Measurements from ENCODE around the gene MGA. TPM values are rescaled to one million over a fixed set of nuclear protein-coding genes. Genes with fewer than 3 reads are reported as not detected.

Gene MGA
- total and polyA plus RNA-seq, 4 experiments from 2014 or later, result 6.6 to 74.9 (median 45.4) TPM

DNA sequence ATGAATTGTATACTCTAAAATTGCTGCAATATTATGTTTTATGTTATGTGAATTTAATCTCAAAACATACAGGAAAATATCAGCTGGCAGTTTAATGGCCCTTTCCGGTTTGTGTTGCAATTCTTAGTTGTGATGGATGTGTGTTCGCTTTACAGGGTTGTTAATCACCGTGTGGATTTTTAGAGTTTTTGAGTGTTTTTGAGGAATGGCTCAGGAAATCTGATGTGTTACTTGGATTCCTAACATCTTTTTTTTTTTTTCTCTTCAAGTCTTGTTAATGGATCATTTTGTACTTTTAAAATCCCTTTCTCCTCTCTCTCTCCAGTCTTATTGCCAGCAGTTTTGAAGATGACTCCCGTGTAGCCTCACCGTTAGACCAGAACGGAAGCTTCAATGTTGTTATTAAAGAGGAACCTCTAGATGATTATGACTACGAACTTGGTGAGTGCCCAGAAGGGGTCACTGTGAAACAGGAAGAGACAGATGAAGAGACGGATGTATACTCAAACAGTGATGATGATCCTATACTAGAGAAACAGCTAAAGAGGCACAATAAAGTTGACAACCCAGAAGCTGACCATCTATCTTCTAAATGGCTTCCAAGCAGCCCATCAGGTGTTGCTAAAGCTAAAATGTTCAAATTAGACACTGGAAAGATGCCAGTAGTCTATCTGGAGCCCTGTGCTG is 35.7 kb downstream of the MGA start:
- POLR2A ChIA-PET (ENCODE audit: partially characterized antibody), result interaction anchor here (0.8 to 2.0 kb wide), 4 partner anchors 13 to 138 kb away, joined by 3 to 20 read pairs (median 5); partner anchors contain the start of gene MGA
- DNase-seq, result peak; percentile 45 to 67 (median 52)
- H3K4me3 ChIP-seq (ENCODE audit: low read length in 2 of 2), result no peak overlapping the region

DNA sequence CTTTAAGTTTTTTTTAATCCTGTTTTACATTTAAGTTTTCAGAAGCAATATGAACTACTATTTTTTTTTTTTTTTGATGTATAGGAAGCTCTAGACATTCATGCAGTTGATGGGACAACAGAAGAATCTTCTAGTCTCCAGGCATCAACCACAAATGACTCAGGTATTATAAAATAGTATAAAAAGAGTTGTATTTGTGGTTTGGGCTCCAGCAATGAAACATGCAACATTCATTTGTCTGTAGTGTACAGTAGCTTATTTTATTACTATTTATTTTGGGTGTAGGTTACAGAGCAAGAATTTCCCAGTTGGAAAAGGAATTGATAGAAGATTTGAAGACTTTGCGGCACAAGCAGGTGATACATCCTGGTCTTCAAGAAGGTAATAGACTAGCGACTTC is 38.6 kb downstream of the MGA start:
- no peak overlapping the region for H3K27ac ChIP-seq (ENCODE audit: low read depth, low read length)
- H3K9me3 ChIP-seq (ENCODE audit: control insufficient read depth in 1 of 2, low read length in 2 of 2), result no peaks in the 10 kb centered on the region
- H3K36me3 Mint-ChIP-seq, result peaks cover 28 to 45% of the 10 kb centered on the region in 2 donors
- H3K4me3 Mint-ChIP-seq, result no peak overlapping the region
- peaks cover 16% of the 10 kb centered on the region for H3K36me3 ChIP-seq (ENCODE audit: insufficient read depth, low read length)
- peaks cover 13% of the 10 kb centered on the region for H3K4me1 ChIP-seq (ENCODE audit: insufficient read depth, low read length)
- peak overlapping the region in 1 of 7 donors; percentile 18 for H3K27ac Mint-ChIP-seq
- no peaks in the 10 kb centered on the region for H3K27me3 Mint-ChIP-seq
- no peaks in the 10 kb centered on the region for H3K9me3 Mint-ChIP-seq
- ChIA-PET CTCF (ENCODE audit: partially characterized antibody) (interaction anchor here (0.9 to 1.2 kb wide), 6 partner anchors 27 to 206 kb away, joined by 3 to 7 read pairs (median 5); partner anchors contain the start of gene MAPKBP1), POLR2A (ENCODE audit: partially characterized antibody) (no interaction called here)
- no peaks in the 10 kb centered on the region for H3K27me3 ChIP-seq (ENCODE audit: insufficient read depth, low read length)
- intact Hi-C loops (cut with micrococcal nuclease), result loop anchor here (10.0 kb wide), 1 partner anchor 144 kb away; the partner anchor contains the start of gene TYRO3
- no peak for DNase-seq
- peaks cover 22 to 33% (median 27%) of the 10 kb centered on the region in 4 donors for H3K4me1 Mint-ChIP-seq
- no peak overlapping the region for H3K4me3 ChIP-seq (ENCODE audit: low read length in 2 of 2)

More for the DNA sequence above, 35.7 kb downstream of the MGA start:
- Histone ChIP-seq H3K27me3 (ENCODE audit: insufficient read depth, low read length) (no peaks in the 10 kb centered on the region), H3K4me1 (ENCODE audit: insufficient read depth, low read length) (peaks cover 23% of the 10 kb centered on the region), H3K27ac (ENCODE audit: low read depth, low read length) (peak overlapping the region; percentile 11), H3K9me3 (ENCODE audit: control insufficient read depth in 1 of 2, low read length in 2 of 2) (no peaks in the 10 kb centered on the region), H3K36me3 (ENCODE audit: insufficient read depth, low read length) (peaks cover 16% of the 10 kb centered on the region)
- CTCF ChIA-PET (ENCODE audit: partially characterized antibody), result interaction anchor here (0.6 to 3.1 kb wide), 16 partner anchors 9 to 349 kb away, joined by 3 to 15 read pairs (median 4); partner anchors contain the start of genes MAPKBP1 and MGA
- H3K9me3 Mint-ChIP-seq, result no peaks in the 10 kb centered on the region
- H3K27ac Mint-ChIP-seq, result peak overlapping the region; percentile 6 to 92 (median 77)
- no peaks in the 10 kb centered on the region for H3K27me3 Mint-ChIP-seq
- H3K4me1 Mint-ChIP-seq, result peaks cover 34 to 54% (median 44%) of the 10 kb centered on the region in 4 donors
- intact Hi-C loops (cut with micrococcal nuclease), result loop anchor here (1.0 to 10.0 kb wide), 3 partner anchors 115 to 208 kb away; partner anchors contain the start of gene TYRO3
- H3K4me3 Mint-ChIP-seq, result peak overlapping the region; percentile 2 to 73 (median 54)
- H3K36me3 Mint-ChIP-seq, result peaks cover 20 to 30% of the 10 kb centered on the region in 2 donors

DNA sequence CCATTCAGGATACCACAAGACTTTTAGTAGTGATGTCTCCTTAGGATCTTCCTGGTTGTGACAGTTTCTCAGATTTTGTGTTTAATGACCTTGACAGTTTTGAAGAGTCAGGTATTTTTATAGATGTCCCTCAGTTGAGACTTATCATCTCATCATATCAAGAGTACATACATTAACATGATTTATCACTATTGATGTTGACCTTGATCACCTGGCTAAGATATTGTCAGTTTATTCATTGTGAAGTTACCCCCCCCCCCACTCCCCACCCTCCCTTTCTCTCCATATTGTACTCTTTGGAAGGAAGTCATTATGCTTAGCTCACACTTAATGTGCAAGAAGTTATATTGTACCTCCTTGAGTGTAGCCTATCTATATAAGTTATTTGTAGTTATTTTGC is 42.9 kb downstream of the MGA start:
- Histone ChIP-seq H3K36me3 (ENCODE audit: insufficient read depth, low read length) (peaks cover 16% of the 10 kb centered on the region), H3K4me3 (ENCODE audit: low read length in 2 of 2) (no peak overlapping the region), H3K9me3 (ENCODE audit: control insufficient read depth in 1 of 2, low read length in 2 of 2) (no peaks in the 10 kb centered on the region), H3K27ac (ENCODE audit: low read depth, low read length) (no peak overlapping the region), H3K27me3 (ENCODE audit: insufficient read depth, low read length) (no peaks in the 10 kb centered on the region), H3K4me1 (ENCODE audit: insufficient read depth, low read length) (no peaks in the 10 kb centered on the region)
- Mint-ChIP-seq H3K36me3 (peaks cover 30 to 44% of the 10 kb centered on the region in 2 donors), H3K4me3 (no peak overlapping the region), H3K9me3 (no peaks in the 10 kb centered on the region), H3K27ac (no peak overlapping the region), H3K4me1 (peaks cover 8 to 11% (median 9%) of the 10 kb centered on the region in 4 donors), H3K27me3 (no peaks in the 10 kb centered on the region)
- ChIA-PET CTCF (ENCODE audit: partially characterized antibody) (no interaction called here), POLR2A (ENCODE audit: partially characterized antibody) (no interaction called here)
- intact Hi-C loops (cut with micrococcal nuclease), result no loop called here
- DNase-seq, result no peak

DNA sequence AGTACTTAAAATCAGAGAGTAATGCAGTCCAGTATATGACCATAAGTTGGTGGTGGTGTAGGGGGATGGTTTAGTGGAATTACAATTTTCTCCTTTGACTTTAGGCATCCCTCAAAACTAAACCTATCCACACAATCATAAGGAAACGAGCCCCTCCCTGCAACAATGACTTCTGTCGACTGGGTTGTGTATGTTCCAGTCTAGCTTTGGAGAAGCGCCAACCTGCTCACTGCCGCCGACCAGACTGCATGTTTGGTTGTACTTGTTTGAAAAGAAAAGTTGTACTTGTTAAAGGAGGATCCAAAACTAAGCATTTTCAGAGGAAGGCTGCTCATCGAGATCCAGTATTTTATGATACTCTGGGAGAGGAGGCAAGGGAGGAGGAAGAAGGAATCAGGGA is 52.8 kb downstream of the MGA start:
- Mint-ChIP-seq H3K4me1 (peaks cover 0 to 3% (median under 1%) of the 10 kb centered on the region in 4 donors), H3K36me3 (peaks cover 35 to 44% of the 10 kb centered on the region in 2 donors), H3K27me3 (no peaks in the 10 kb centered on the region), H3K9me3 (no peaks in the 10 kb centered on the region), H3K4me3 (no peak overlapping the region), H3K27ac (peak overlapping the region in 1 of 7 donors; percentile 67)
- intact Hi-C loops (cut with micrococcal nuclease), result no loop called here
- DNase-seq, result no peak
- no peak overlapping the region for H3K27ac ChIP-seq (ENCODE audit: low read depth, low read length)
- H3K9me3 ChIP-seq (ENCODE audit: control insufficient read depth in 1 of 2, low read length in 2 of 2), result no peaks in the 10 kb centered on the region
- no peak overlapping the region for H3K4me3 ChIP-seq (ENCODE audit: low read length in 2 of 2)
- ChIA-PET CTCF (ENCODE audit: partially characterized antibody) (interaction anchor here (0.5 kb wide), 1 partner anchor 113 kb away, joined by 3 read pairs; no protein-coding TSS in a partner anchor), POLR2A (ENCODE audit: partially characterized antibody) (no interaction called here)
- H3K27me3 ChIP-seq (ENCODE audit: insufficient read depth, low read length), result no peaks in the 10 kb centered on the region
- H3K4me1 ChIP-seq (ENCODE audit: insufficient read depth, low read length), result no peaks in the 10 kb centered on the region
- H3K36me3 ChIP-seq (ENCODE audit: insufficient read depth, low read length), result peaks cover 26% of the 10 kb centered on the region

DNA sequence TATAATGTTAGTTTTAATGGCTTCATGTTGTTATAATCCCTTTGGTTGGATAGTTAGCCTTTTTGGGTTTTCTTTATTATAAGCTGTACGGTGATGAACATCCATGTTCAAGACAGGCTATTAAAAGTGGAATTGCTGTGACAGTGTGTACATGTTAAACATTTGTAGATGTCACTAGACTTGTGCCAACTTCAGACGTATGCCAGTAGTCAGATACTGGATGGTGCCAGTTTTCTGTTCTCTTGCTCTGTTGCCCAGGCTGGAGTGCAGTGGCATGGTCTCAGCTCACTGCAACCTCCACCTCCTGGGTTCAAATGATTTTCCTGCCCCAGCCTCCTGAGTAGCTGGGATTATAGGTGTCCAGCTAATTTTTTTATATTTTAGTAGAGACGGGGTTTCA is 54.1 kb downstream of the MGA start:
- intact Hi-C loops (cut with micrococcal nuclease), result no loop called here
- Histone ChIP-seq H3K9me3 (ENCODE audit: control insufficient read depth in 1 of 2, low read length in 2 of 2) (no peaks in the 10 kb centered on the region), H3K27ac (ENCODE audit: low read depth, low read length) (no peak overlapping the region), H3K36me3 (ENCODE audit: insufficient read depth, low read length) (peaks cover 26% of the 10 kb centered on the region), H3K4me1 (ENCODE audit: insufficient read depth, low read length) (no peaks in the 10 kb centered on the region), H3K4me3 (ENCODE audit: low read length in 2 of 2) (no peak overlapping the region), H3K27me3 (ENCODE audit: insufficient read depth, low read length) (no peaks in the 10 kb centered on the region)
- DNase-seq, result no peak
- H3K36me3 Mint-ChIP-seq, result peaks cover 37 to 42% of the 10 kb centered on the region in 2 donors
- no peaks in the 10 kb centered on the region for H3K27me3 Mint-ChIP-seq
- POLR2A ChIA-PET (ENCODE audit: partially characterized antibody), result no interaction called here
- no peaks in the 10 kb centered on the region for H3K9me3 Mint-ChIP-seq
- peaks cover 0 to 3% (median under 1%) of the 10 kb centered on the region in 4 donors for H3K4me1 Mint-ChIP-seq
- no peak overlapping the region for H3K27ac Mint-ChIP-seq
- CTCF ChIA-PET (ENCODE audit: partially characterized antibody), result interaction anchor here (0.6 to 1.4 kb wide), 2 partner anchors 45 to 156 kb away, joined by 3 to 4 read pairs; no protein-coding TSS in a partner anchor
- no peak overlapping the region for H3K4me3 Mint-ChIP-seq

DNA sequence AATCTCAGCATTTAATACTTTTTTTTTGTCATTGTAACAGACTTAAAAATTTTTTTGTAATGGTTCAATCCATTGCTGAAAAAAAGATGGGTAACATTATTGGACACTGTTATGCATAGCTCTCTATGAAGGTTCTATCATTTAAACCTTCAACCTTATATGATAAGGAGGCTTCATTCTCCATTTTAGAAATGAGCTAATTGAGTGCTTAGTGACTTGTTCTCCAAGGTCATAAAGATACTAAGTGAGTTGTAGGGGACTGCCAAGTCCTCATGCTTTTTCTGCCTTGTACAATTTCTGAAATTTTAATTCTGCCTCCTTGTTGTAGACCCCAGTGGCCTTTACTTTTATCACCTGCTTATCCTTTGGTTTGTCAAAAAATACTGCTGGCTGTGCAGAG is 56.7 kb downstream of the MGA start:
- peaks cover 18 to 25% of the 10 kb centered on the region in 2 donors for H3K36me3 Mint-ChIP-seq

DNA sequence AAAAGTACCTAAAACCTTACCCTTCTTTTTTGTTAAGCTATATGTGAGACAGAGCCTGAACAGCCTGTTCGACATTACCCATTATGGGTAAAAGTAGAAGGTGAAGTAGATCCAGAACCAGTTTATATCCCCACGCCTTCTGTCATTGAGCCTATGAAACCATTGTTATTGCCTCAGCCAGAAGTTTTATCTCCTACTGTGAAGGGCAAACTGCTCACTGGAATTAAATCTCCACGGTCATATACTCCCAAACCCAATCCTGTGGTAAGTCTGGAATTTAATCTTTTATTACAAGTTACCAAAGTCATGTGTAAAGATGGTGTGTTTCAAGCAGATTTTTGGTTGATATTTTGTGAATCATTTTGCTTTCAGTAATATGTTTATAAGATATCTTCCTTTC is 66.9 kb downstream of the MGA start:
- Histone ChIP-seq H3K36me3 (ENCODE audit: insufficient read depth, low read length) (peaks cover 17% of the 10 kb centered on the region), H3K9me3 (ENCODE audit: control insufficient read depth in 1 of 2, low read length in 2 of 2) (no peaks in the 10 kb centered on the region), H3K4me1 (ENCODE audit: insufficient read depth, low read length) (no peaks in the 10 kb centered on the region), H3K27me3 (ENCODE audit: insufficient read depth, low read length) (no peaks in the 10 kb centered on the region), H3K4me3 (ENCODE audit: low read length in 2 of 2) (no peak overlapping the region), H3K27ac (ENCODE audit: low read depth, low read length) (no peak overlapping the region)
- Mint-ChIP-seq H3K27ac (no peak overlapping the region), H3K27me3 (no peaks in the 10 kb centered on the region), H3K36me3 (peaks cover 11 to 30% of the 10 kb centered on the region in 2 donors), H3K4me1 (peaks cover 0 to 8% (median 1%) of the 10 kb centered on the region in 4 donors), H3K4me3 (no peak overlapping the region), H3K9me3 (no peaks in the 10 kb centered on the region)
- CTCF ChIA-PET (ENCODE audit: partially characterized antibody), result interaction anchor here (1.4 kb wide), 1 partner anchor 169 kb away, joined by 4 read pairs; no protein-coding TSS in a partner anchor
- POLR2A ChIA-PET (ENCODE audit: partially characterized antibody), result no interaction called here
- DNase-seq, result no peak
- intact Hi-C loops (cut with micrococcal nuclease), result no loop called here

More for the DNA sequence above, 56.7 kb downstream of the MGA start:
- Histone ChIP-seq H3K36me3 (ENCODE audit: insufficient read depth, low read length) (peaks cover 12% of the 10 kb centered on the region), H3K4me1 (ENCODE audit: insufficient read depth, low read length) (no peaks in the 10 kb centered on the region), H3K27me3 (ENCODE audit: insufficient read depth, low read length) (no peaks in the 10 kb centered on the region), H3K4me3 (ENCODE audit: low read length in 2 of 2) (no peak overlapping the region), H3K27ac (ENCODE audit: low read depth, low read length) (no peak overlapping the region), H3K9me3 (ENCODE audit: control insufficient read depth in 1 of 2, low read length in 2 of 2) (no peaks in the 10 kb centered on the region)
- Mint-ChIP-seq H3K4me3 (no peak overlapping the region), H3K9me3 (no peaks in the 10 kb centered on the region), H3K27ac (peak overlapping the region in 1 of 7 donors; percentile 62), H3K27me3 (no peaks in the 10 kb centered on the region), H3K4me1 (peaks cover 0 to 6% (median 2%) of the 10 kb centered on the region in 4 donors)
- intact Hi-C loops (cut with micrococcal nuclease), result no loop called here
- CTCF ChIA-PET (ENCODE audit: partially characterized antibody), result no interaction called here
- POLR2A ChIA-PET (ENCODE audit: partially characterized antibody), result no interaction called here
- DNase-seq, result no peak
